HUES48 (cell line): Measurements from ENCODE around the gene NAIF1.
A peak's percentile ranks its signal among the peaks of the same experiment; 100 is the strongest.
"Not testable (repeated sequence)": the region's sequence is repeated elsewhere in the genome, so short reads cannot be mapped to it uniquely, and the experiment has no call there.

Experiments
- H3K27ac ChIP-seq: one replicate; pipeline ENCODE4 v1.7.0; 2013; ENCODE audit warnings: low read depth, low read length, inconsistent platforms
- H3K27me3 ChIP-seq: 2 replicates; pipeline ENCODE4 v1.6.1; 2013; ENCODE audit warnings: mild to moderate bottlenecking, low read length; ENCODE audit not compliant: control insufficient read depth, insufficient read depth
- H3K36me3 ChIP-seq: 2 replicates; pipeline ENCODE4 v1.6.1; 2013; ENCODE audit warnings: low read length; ENCODE audit not compliant: control insufficient read depth, insufficient read depth
- H3K4me1 ChIP-seq: 2 replicates; pipeline ENCODE4 v1.6.1; 2013; ENCODE audit warnings: mild to moderate bottlenecking, low read length; ENCODE audit not compliant: control insufficient read depth, insufficient read depth
- H3K4me3 ChIP-seq: 2 replicates; pipeline ENCODE4 v1.5.1; 2013; ENCODE audit warnings: mild to moderate bottlenecking, low read depth, low read length
- H3K9ac ChIP-seq: 2 replicates; pipeline ENCODE4 v1.6.1; 2013; ENCODE audit warnings: mild to moderate bottlenecking, low read depth, low read length, moderate library complexity
- H3K9me3 ChIP-seq: 2 replicates; pipeline ENCODE4 v1.6.1; 2013; ENCODE audit warnings: low read length; ENCODE audit not compliant: control insufficient read depth, insufficient read depth

NAIF1 gene

GRCh38 chr9:128078504-128079434 is 11.6 kb upstream of the NAIF1 start:
- peaks cover 17% of the 10 kb centered on the region for H3K4me1 ChIP-seq
- no peaks in the 10 kb centered on the region for H3K9me3 ChIP-seq
- H3K9ac ChIP-seq: no peak overlapping the region
- no peak overlapping the region for H3K4me3 ChIP-seq
- peak overlapping the region; percentile 63 for H3K27ac ChIP-seq
- no peaks in the 10 kb centered on the region for H3K36me3 ChIP-seq
- H3K27me3 ChIP-seq: no peaks in the 10 kb centered on the region

GRCh38 chr9:128077847-128078503 is 10.9 kb upstream of the NAIF1 start:
- H3K27ac ChIP-seq: peak overlapping the region; percentile 63
- H3K9ac ChIP-seq: no peak overlapping the region
- H3K4me3 ChIP-seq: no peak overlapping the region
- no peaks in the 10 kb centered on the region for H3K27me3 ChIP-seq
- H3K4me1 ChIP-seq: peaks cover 20% of the 10 kb centered on the region
- H3K9me3 ChIP-seq: no peaks in the 10 kb centered on the region
- no peaks in the 10 kb centered on the region for H3K36me3 ChIP-seq

GRCh38 chr9:128073253-128073886 is 6.2 kb upstream of the NAIF1 start:
- H3K27ac ChIP-seq: no peak overlapping the region
- peaks cover 21% of the 10 kb centered on the region for H3K4me1 ChIP-seq
- no peaks in the 10 kb centered on the region for H3K9me3 ChIP-seq
- no peak overlapping the region for H3K4me3 ChIP-seq
- no peak overlapping the region for H3K9ac ChIP-seq
- H3K27me3 ChIP-seq: no peaks in the 10 kb centered on the region
- H3K36me3 ChIP-seq: no peaks in the 10 kb centered on the region

GRCh38 chr9:128072144-128073021 is 5.3 kb upstream of the NAIF1 start:
- H3K9ac ChIP-seq: no peak overlapping the region

GRCh38 chr9:128071475-128071874 is 4.4 kb upstream of the NAIF1 start:
- H3K4me1 ChIP-seq: peaks cover 24% of the 10 kb centered on the region
- H3K9me3 ChIP-seq, H3K27me3 ChIP-seq, H3K9ac ChIP-seq, H3K4me3 ChIP-seq, H3K27ac ChIP-seq, H3K36me3 ChIP-seq: not testable (repeated sequence)

More at GRCh38 chr9:128072144-128073021, 5.3 kb upstream of the NAIF1 start:
- Histone ChIP-seq H3K27ac (peak overlapping the region; percentile 39), H3K9me3 (no peaks in the 10 kb centered on the region), H3K36me3 (no peaks in the 10 kb centered on the region), H3K27me3 (no peaks in the 10 kb centered on the region), H3K4me1 (peaks cover 19% of the 10 kb centered on the region), H3K4me3 (no peak overlapping the region)

- Histone ChIP-seq H3K4me3 (no peak overlapping the region), H3K27me3 (no peaks in the 10 kb centered on the region), H3K9me3 (no peaks in the 10 kb centered on the region), H3K27ac (no peak overlapping the region), H3K36me3 (no peaks in the 10 kb centered on the region), H3K9ac (no peak overlapping the region), H3K4me1 (peaks cover 26% of the 10 kb centered on the region)
Measured at GRCh38 chr9:128070874-128071273, 3.8 kb upstream of the NAIF1 start.

GRCh38 chr9:128068386-128069205 is 1.5 kb upstream of the NAIF1 start:
- H3K9ac ChIP-seq: peak overlapping the region; percentile 29; the same call in 1 of the 2 replicates
- peaks cover 26% of the 10 kb centered on the region for H3K4me1 ChIP-seq
- H3K36me3 ChIP-seq: no peaks in the 10 kb centered on the region
- no peaks in the 10 kb centered on the region for H3K9me3 ChIP-seq
- H3K4me3 ChIP-seq: peak overlapping the region; percentile 81
- peak overlapping the region; percentile 81 for H3K27ac ChIP-seq
- H3K27me3 ChIP-seq: no peaks in the 10 kb centered on the region

GRCh38 chr9:128067645-128068385 is 695 bp upstream of the NAIF1 start, which contains the start of gene SLC25A25:
SLC25A25 (plus strand) TSS chr9:128068232; CDS start chr9:128068320, 88 bp downstream.
- Histone ChIP-seq H3K36me3 (peaks cover 7% of the 10 kb centered on the region), H3K4me3 (peak within 1 kb of the TSS; percentile 85), H3K27me3 (no peaks in the 10 kb centered on the region), H3K9me3 (no peaks in the 10 kb centered on the region), H3K27ac (peak within 1 kb of the TSS; percentile 94), H3K9ac (peak within 1 kb of the TSS; percentile 80), H3K4me1 (peaks cover 22% of the 10 kb centered on the region)

GRCh38 chr9:128065907-128066712 is 1.0 kb downstream of the NAIF1 start:
- Histone ChIP-seq H3K9me3 (no peaks in the 10 kb centered on the region), H3K36me3 (peaks cover 12% of the 10 kb centered on the region), H3K27me3 (no peaks in the 10 kb centered on the region), H3K4me3 (no peak overlapping the region), H3K27ac (no peak overlapping the region), H3K4me1 (peaks cover 10% of the 10 kb centered on the region; the same call in 1 of the 2 replicates), H3K9ac (no peak overlapping the region)
